ENCODE results near the gene SPATA45.
"Not testable (repeated sequence)": the region's sequence is repeated elsewhere in the genome, so short reads cannot be mapped to it uniquely, and the experiment has no call there.

Gene SPATA45

GRCh38 chr1:212852105-212852688, 4.7 kb upstream of the SPATA45 start:
- H3K9me2 ChIP-seq (replicated peaks; ENCODE audit: low read depth, low read length), result no peaks in the 10 kb centered on the region
- H2AFZ ChIP-seq (ENCODE audit: low read length), result no peak overlapping the region
- H3K9me3 ChIP-seq (ENCODE audit: insufficient read depth, low read depth, low read length), result no peaks in the 10 kb centered on the region
- H4K20me1 ChIP-seq (ENCODE audit: insufficient read depth, low read length, poor library complexity, severe bottlenecking), result no peaks in the 10 kb centered on the region
- peaks cover 13% of the 10 kb centered on the region for H3K79me2 ChIP-seq (ENCODE audit: insufficient read depth, low read length)
- no peak overlapping the region for H3K4me2 ChIP-seq (ENCODE audit: low read depth, low read length, poor library complexity, severe bottlenecking)
- H3F3A ChIP-seq (ENCODE audit: low read depth), result no peaks in the 10 kb centered on the region
- no peak overlapping the region for H3K4me3 ChIP-seq (ENCODE audit: low read length, poor library complexity, severe bottlenecking)
- H3K9ac ChIP-seq (ENCODE audit: low read depth, low read length, poor library complexity, severe bottlenecking), result no peak overlapping the region
- H3K36me3 ChIP-seq (ENCODE audit: insufficient read depth, low read length), result no peaks in the 10 kb centered on the region
- no peak for TF ChIP-seq CTCF (conservative IDR thresholded peaks at IDR 0.05; ENCODE audit: low read length)
- no peak for TF ChIP-seq EZH2phosphoT487 (IDR thresholded peaks at IDR 0.05; ENCODE audit: borderline replicate concordance)
- no peaks in the 10 kb centered on the region for H3K27me3 ChIP-seq (ENCODE audit: insufficient read depth, low read length, poor library complexity, severe bottlenecking)
- peaks cover 11% of the 10 kb centered on the region for H3K4me1 ChIP-seq (ENCODE audit: insufficient read depth, low read length, poor library complexity, severe bottlenecking)

GRCh38 chr1:212844521-212844920, 2.9 kb downstream of the SPATA45 start:
- H3K36me3 ChIP-seq (ENCODE audit: insufficient read depth, low read length); H3K9me2 ChIP-seq (replicated peaks; ENCODE audit: low read depth, low read length); H3K9me3 ChIP-seq (ENCODE audit: insufficient read depth, low read depth, low read length): not testable (repeated sequence)

GRCh38 chr1:212838145-212838544, 9.3 kb downstream of the SPATA45 start:
- Histone ChIP-seq H3K4me2 (ENCODE audit: low read depth, low read length, poor library complexity, severe bottlenecking) (no peak overlapping the region), H3K4me3 (ENCODE audit: low read length, poor library complexity, severe bottlenecking) (no peak overlapping the region), H3K9me3 (ENCODE audit: insufficient read depth, low read depth, low read length) (no peaks in the 10 kb centered on the region), H3K9ac (ENCODE audit: low read depth, low read length, poor library complexity, severe bottlenecking) (no peak overlapping the region), H3K9me2 (replicated peaks; ENCODE audit: low read depth, low read length) (no peaks in the 10 kb centered on the region), H4K20me1 (ENCODE audit: insufficient read depth, low read length, poor library complexity, severe bottlenecking) (no peaks in the 10 kb centered on the region), H3K36me3 (ENCODE audit: insufficient read depth, low read length) (no peaks in the 10 kb centered on the region), H2AFZ (ENCODE audit: low read length) (no peak overlapping the region), H3K27me3 (ENCODE audit: insufficient read depth, low read length, poor library complexity, severe bottlenecking) (no peaks in the 10 kb centered on the region), H3K4me1 (ENCODE audit: insufficient read depth, low read length, poor library complexity, severe bottlenecking) (no peaks in the 10 kb centered on the region), H3K79me2 (ENCODE audit: insufficient read depth, low read length) (no peaks in the 10 kb centered on the region), H3F3A (ENCODE audit: low read depth) (no peaks in the 10 kb centered on the region)
- TF ChIP-seq CTCF (conservative IDR thresholded peaks at IDR 0.05; ENCODE audit: low read length) (no peak), EZH2phosphoT487 (IDR thresholded peaks at IDR 0.05; ENCODE audit: borderline replicate concordance) (no peak)

More at GRCh38 chr1:212844521-212844920, 2.9 kb downstream of the SPATA45 start:
- not testable (repeated sequence) for H3K4me2 ChIP-seq (ENCODE audit: low read depth, low read length, poor library complexity, severe bottlenecking); H3K4me1 ChIP-seq (ENCODE audit: insufficient read depth, low read length, poor library complexity, severe bottlenecking); H3F3A ChIP-seq (ENCODE audit: low read depth); H4K20me1 ChIP-seq (ENCODE audit: insufficient read depth, low read length, poor library complexity, severe bottlenecking); H2AFZ ChIP-seq (ENCODE audit: low read length); H3K9ac ChIP-seq (ENCODE audit: low read depth, low read length, poor library complexity, severe bottlenecking); H3K79me2 ChIP-seq (ENCODE audit: insufficient read depth, low read length); H3K4me3 ChIP-seq (ENCODE audit: low read length, poor library complexity, severe bottlenecking); H3K27me3 ChIP-seq (ENCODE audit: insufficient read depth, low read length, poor library complexity, severe bottlenecking)

DNA sequence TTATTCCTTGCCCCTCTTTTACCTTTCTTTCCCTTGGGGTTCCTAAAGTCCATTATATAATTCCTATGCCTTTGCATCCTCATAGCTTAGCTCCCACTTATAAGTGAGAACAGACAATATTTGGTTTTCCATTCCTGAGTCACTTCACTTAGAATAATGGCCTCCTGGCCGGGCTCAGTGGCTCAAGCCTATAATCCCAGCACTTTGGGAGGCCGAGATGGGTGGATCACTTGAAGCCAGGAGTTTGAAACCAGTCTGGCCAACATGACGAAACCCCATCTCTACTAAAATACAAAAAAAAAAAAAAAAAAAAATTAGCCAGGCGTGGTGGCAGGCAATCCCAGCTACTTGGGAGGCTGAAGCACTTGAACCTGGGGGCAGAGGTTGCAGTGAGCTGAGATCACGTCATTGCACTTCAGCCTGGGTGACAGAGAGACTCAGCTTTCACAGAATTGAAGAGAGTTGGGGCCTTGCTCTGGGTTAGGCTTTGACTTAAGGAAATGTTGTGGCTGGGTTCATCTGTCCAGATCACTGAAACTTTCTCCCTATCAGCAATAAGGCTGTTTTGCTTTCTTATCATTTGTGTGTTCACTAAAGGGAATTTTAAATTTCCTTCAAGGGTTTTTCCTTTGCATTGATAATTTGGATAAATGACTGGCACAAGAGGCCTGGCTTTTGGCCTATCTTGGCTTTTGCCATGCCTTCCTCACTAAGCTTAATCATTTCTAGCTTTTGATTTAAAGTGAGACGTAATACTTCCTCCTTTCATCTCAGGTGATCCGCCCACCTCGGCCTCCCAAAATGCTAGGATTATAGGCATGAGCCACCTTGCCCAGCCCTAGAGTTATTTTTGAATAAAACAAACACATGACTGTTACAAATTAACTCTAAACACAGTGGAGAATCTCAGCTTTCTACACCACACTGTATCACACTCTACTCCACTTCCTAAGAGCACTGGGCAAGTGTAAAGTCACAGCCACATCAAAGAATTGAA, 13.9 kb downstream of the SPATA45 start:
- H3F3A ChIP-seq (ENCODE audit: low read depth); H3K4me3 ChIP-seq (ENCODE audit: low read length, poor library complexity, severe bottlenecking); H3K36me3 ChIP-seq (ENCODE audit: insufficient read depth, low read length); H3K9me2 ChIP-seq (replicated peaks; ENCODE audit: low read depth, low read length); H2AFZ ChIP-seq (ENCODE audit: low read length); H4K20me1 ChIP-seq (ENCODE audit: insufficient read depth, low read length, poor library complexity, severe bottlenecking); H3K79me2 ChIP-seq (ENCODE audit: insufficient read depth, low read length); H3K9ac ChIP-seq (ENCODE audit: low read depth, low read length, poor library complexity, severe bottlenecking); H3K4me1 ChIP-seq (ENCODE audit: insufficient read depth, low read length, poor library complexity, severe bottlenecking); H3K27me3 ChIP-seq (ENCODE audit: insufficient read depth, low read length, poor library complexity, severe bottlenecking); H3K9me3 ChIP-seq (ENCODE audit: insufficient read depth, low read depth, low read length); H3K4me2 ChIP-seq (ENCODE audit: low read depth, low read length, poor library complexity, severe bottlenecking): not testable (repeated sequence)

Measured in Loucy (cell line).